ENCODE results near the gene OR6C76. TPM values are rescaled to one million over a fixed set of nuclear protein-coding genes. Genes with fewer than 3 reads are reported as not detected.
"Not testable (repeated sequence)": the region's sequence is repeated elsewhere in the genome, so short reads cannot be mapped to it uniquely, and the experiment has no call there.

OR6C76 gene
- total RNA-seq, 4 donors from 2014 or later = not detected

- no peaks in the 10 kb centered on the region for H3K4me1 ChIP-seq
- H3K9me3 ChIP-seq = peaks cover 0 to 5% (median 0%) of the 10 kb centered on the region in 3 donors
- H3K27me3 ChIP-seq = no peaks in the 10 kb centered on the region
- H3K27ac ChIP-seq = no peak overlapping the region
- 74 to 80% methylated on average over 1 to 5 of the region's 5 CpGs for WGBS, 2 donors (ENCODE audit: low coverage in 1 of 2)
- no peak for TF ChIP-seq POLR2A (IDR thresholded peaks at IDR 0.05)
- ATAC-seq = no peak
- no peaks in the 10 kb centered on the region for H3K36me3 ChIP-seq
- H3K4me3 ChIP-seq = no peak overlapping the region
Observed at GRCh38 chr12:55446326-55446725, 20.3 kb downstream of the OR6C76 start.

GRCh38 chr12:55448825-55449224 is 22.8 kb downstream of the OR6C76 start:
- no peaks in the 10 kb centered on the region for H3K4me1 ChIP-seq
- H3K4me3 ChIP-seq = no peak overlapping the region
- no peaks in the 10 kb centered on the region for H3K36me3 ChIP-seq
- TF ChIP-seq POLR2AphosphoS5 (IDR thresholded peaks at IDR 0.05) = no peak
- no peaks in the 10 kb centered on the region for H3K9me3 ChIP-seq
- no peak overlapping the region for H3K27ac ChIP-seq
- no peak for ATAC-seq
- no peaks in the 10 kb centered on the region for H3K27me3 ChIP-seq

- H3K4me1 ChIP-seq, H3K27me3 ChIP-seq, H3K27ac ChIP-seq, H3K4me3 ChIP-seq, H3K9me3 ChIP-seq, H3K36me3 ChIP-seq, ATAC-seq: not testable (repeated sequence)
- WGBS, 2 donors (ENCODE audit: low coverage in 1 of 2) = 89% methylated on average over 1 of the region's 1 CpG; no CpG with 5 or more reads in 1 of the 2 donors
Observed at GRCh38 chr12:55464926-55465325, 38.9 kb downstream of the OR6C76 start.

GRCh38 chr12:55467836-55468235 is 41.8 kb downstream of the OR6C76 start:
- TF ChIP-seq POLR2AphosphoS5 (IDR thresholded peaks at IDR 0.05) (no peak), EP300 (IDR thresholded peaks at IDR 0.05) (no peak), POLR2A (IDR thresholded peaks at IDR 0.05) (no peak), CTCF (IDR thresholded peaks at IDR 0.05) (no peak)
- ATAC-seq = no peak
- H3K4me1 ChIP-seq = no peaks in the 10 kb centered on the region
- no peaks in the 10 kb centered on the region for H3K27me3 ChIP-seq
- no peaks in the 10 kb centered on the region for H3K9me3 ChIP-seq
- no peak overlapping the region for H3K4me3 ChIP-seq
- WGBS, 2 donors (ENCODE audit: low coverage in 1 of 2) = 18 to 29% methylated on average over 2 of the region's 2 CpGs
- H3K27ac ChIP-seq = no peak overlapping the region
- no peaks in the 10 kb centered on the region for H3K36me3 ChIP-seq

GRCh38 chr12:55469291-55469690 is 43.2 kb downstream of the OR6C76 start:
- H3K36me3 ChIP-seq = no peaks in the 10 kb centered on the region
- TF ChIP-seq POLR2AphosphoS5 (IDR thresholded peaks at IDR 0.05) = no peak
- no peak for TF ChIP-seq EP300 (IDR thresholded peaks at IDR 0.05)
- no peak for TF ChIP-seq POLR2A (IDR thresholded peaks at IDR 0.05)
- TF ChIP-seq CTCF (IDR thresholded peaks at IDR 0.05) = no peak
- H3K27ac ChIP-seq = no peak overlapping the region
- H3K27me3 ChIP-seq = no peaks in the 10 kb centered on the region
- no peak for ATAC-seq
- WGBS, 2 donors (ENCODE audit: low coverage in 1 of 2) = 6 to 32% methylated on average over 2 of the region's 2 CpGs
- H3K9me3 ChIP-seq = no peaks in the 10 kb centered on the region
- no peaks in the 10 kb centered on the region for H3K4me1 ChIP-seq
- H3K4me3 ChIP-seq = no peak overlapping the region

- no peaks in the 10 kb centered on the region for H3K27me3 ChIP-seq
- no peak for ATAC-seq
- TF ChIP-seq CTCF (IDR thresholded peaks at IDR 0.05) (no peak), EP300 (IDR thresholded peaks at IDR 0.05) (no peak), POLR2A (IDR thresholded peaks at IDR 0.05) (no peak), POLR2AphosphoS5 (IDR thresholded peaks at IDR 0.05) (no peak)
- 63 to 91% methylated on average over 1 to 3 of the region's 3 CpGs for WGBS, 2 donors (ENCODE audit: low coverage in 1 of 2)
- H3K9me3 ChIP-seq = no peaks in the 10 kb centered on the region
- no peak within 1 kb of the TSS for H3K4me3 ChIP-seq
- no peaks in the 10 kb centered on the region for H3K36me3 ChIP-seq
- no peak within 1 kb of the TSS for H3K27ac ChIP-seq
- H3K4me1 ChIP-seq = no peaks in the 10 kb centered on the region
Observed at GRCh38 chr12:55470088-55470829, 44.2 kb downstream of the OR6C76 start, which contains the start of gene OR6C70. Gene OR6C70, minus strand, starts transcription at chr12:55470138. Its CDS starts 0 bp downstream, at chr12:55470138.
